ENCODE data around the gene ACTRT2.

Gene ACTRT2

DNA sequence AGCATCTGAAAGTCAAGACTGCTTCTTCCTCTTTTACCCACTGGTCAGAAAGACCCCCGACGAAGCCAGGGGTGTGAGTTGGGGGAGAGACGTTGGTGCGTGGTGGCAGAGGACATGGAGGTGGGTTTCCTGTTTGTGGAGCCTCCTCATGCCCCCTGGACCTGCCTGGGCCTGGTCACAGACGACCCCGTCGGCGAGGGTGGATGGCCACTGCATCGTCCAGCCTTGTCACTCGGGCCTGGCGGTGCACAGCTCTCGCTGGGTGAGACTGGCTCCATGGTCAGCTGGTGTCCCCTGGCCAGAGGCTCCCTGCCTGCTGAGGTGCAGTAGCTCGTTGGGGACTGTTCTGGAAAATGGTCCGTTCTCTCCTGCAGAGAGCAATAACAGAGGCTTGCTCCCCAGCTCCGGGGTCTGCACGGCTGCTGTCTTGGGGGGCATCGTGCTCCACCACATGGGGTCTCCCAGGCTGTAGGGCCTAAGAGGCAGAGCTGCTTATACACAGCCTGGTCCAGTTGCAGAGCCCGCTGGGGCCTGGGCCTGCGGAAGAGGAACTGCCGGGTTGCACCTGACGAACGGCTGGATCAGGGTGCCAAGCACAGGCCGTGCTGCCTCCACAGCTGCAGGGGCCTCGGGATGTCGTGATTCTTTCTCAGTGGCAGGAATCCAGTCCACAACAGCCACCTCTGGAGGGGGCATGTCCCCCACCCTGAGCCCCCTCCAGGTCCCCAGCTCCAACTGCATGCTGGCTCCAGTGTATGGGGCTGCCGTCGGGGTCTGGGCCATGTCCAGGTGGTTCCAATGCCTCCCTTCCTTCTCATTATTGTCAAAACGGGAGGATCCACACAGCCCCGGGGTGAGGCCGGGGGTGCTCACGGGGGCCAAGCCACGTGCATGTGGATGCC is 18.0 kb upstream of the ACTRT2 start:
- DNase-seq: peak; percentile 42

DNA sequence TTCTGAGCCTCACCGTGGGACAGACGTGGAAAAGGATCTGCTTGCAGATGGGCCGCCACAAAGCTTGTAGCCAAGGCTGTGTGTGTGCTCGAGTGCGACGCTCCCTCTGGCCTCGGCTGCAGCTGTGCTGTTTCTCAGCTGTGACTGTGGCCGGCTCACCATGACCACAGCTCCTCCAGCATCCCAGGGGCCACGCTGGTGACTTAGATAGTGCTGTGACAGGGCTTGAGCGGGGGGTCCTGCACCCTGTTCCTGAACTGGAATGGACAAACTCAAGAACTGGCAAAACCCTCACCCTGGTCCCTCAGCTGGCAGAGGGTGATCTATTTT is 17.4 kb upstream of the ACTRT2 start:
- DNase-seq: peak; percentile 44

DNA sequence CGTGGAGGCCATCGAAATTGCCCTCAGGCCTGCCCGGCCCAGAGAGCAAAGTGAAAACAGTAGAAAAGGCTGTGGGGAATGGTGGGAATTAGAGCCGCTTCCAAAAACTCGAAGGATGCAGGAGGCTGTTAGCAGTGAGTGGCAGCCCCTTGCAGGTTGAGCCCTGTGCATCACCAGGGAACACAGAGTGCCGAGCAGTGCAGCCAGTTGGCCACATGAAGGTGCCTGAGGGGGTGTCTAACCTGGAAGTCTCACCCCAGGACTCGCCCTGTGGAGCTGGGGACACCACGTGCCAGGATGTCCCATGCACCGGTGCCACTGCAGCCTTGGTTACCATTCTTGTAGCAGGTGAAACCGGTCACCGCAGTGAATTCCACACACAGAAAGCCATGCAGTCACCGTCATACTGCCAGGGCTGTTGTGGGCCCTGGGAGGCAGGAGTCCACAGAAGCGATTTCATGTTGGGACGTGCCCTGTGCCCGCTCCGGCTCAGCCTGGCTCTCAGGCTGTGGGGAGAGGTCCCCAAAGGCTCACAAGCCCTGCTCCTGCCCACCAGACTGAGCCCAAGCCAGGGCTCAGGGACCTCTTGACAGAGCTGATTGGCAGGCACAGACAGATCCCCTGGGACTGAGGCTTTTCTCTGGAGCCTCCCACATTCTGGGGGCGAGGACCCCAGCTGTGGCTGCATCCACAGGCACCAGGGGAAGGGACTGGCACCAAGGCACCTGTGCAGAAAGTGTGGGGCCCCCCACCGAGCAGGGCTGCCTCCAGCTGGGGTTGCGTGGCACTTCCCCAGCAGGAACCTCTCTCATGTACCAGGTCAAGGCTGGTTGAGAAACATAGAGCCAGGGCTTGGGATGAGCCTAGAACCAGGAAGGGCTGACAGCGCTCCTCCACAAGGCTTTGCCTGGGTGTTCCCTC is 16.7 kb upstream of the ACTRT2 start:
- DNase-seq: no peak

DNA sequence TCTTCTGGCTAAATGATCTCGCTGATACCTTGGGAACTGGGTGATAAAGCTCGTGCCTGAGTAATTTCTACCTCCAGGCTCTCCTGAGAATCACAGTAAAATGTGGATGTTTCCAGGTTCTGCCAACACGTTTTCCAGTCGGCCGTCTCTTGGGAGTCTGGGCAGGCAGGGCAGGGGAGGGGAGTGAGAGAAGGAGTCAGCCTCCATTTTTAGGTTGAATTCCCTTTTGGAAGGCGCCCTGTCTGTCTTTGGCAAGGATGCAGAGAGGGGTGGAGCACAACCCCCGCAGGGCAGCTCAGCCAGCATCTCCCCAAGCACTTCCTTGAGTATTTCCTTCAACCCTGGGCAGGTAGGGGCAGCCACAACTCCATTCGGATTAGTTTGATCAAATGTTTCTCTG is 15.5 kb upstream of the ACTRT2 start:
- peak; percentile 37 for DNase-seq

DNA sequence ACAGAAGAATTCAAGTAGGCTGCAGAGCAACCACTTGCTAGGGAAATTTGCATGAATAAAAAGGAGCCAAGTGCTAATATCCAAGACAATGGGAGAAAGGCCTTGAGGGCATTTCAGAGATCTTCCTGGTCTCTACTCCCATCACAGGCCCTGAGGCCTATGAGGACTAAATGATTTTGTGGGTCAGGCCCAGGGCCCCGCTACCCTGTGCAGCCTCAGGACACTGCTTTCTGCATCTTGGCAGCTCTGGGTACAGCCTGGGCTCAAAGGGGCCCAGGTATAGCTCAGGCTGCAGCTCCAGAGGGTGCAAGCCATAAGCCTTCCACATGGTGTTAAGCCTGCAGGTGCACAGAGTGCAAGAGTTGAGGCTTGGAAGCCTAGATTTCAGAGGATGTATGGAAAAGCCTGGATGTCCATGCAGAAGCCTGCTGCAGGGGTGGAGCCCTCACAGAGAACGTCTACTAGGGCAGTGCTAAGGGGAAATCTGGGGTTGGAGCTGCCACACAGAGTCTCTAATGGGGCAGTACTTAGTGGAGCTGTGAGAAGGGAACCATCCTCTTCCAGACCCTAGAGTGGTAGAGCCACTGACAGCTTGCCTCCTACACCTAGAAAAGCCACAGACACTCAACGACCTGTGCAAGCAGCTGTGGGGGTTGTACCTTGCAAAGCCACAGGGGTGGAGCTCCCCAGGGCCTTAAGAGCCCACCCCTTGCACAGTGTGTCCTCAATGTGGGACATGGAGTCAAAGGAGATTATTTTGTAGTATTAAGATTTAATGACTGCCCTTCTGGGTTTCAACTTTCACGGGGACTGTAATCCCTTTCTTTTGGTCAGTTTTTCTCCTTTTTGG is 13.7 kb upstream of the ACTRT2 start:
- DNase-seq: no peak

DNA sequence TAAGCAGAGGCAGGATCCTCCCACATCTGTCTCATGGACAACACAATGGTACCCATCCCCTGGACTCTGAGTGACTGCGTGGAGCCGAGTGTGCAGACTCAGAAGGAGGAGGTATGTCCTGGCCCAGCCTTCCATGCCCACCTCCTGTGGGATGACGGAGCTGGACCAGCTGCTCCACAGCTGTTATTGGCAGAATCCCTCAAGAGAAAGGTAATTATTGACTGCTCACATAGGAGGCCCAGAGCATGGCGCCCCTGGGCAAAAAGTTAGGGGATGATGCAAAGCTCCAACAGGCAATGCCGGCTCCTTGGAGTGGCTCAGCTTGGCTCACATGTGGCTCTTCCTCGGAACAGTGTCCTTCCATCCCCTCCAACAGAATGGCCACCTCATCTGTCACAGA is 12.2 kb upstream of the ACTRT2 start:
- no peak for DNase-seq

DNA sequence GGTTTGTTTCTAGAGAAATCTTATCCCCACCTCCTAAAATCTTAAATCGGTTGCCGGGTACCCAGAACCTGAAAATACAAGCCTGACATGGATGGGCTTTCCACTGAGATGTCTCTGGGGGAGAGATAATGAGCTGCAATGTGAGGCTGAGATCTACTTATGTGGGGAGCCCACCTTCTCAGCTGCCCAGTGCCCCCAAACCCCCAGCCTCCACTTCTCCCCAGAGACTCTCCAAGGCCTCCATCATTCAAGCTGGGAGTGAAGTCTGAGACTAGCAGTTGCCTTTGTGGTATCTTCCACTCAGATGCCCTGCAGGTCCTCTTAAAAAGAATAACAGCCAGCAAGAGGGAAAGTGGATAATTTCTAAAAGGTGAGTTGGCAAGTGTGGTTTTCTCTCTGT is 11.7 kb upstream of the ACTRT2 start:
- DNase-seq: no peak

DNA sequence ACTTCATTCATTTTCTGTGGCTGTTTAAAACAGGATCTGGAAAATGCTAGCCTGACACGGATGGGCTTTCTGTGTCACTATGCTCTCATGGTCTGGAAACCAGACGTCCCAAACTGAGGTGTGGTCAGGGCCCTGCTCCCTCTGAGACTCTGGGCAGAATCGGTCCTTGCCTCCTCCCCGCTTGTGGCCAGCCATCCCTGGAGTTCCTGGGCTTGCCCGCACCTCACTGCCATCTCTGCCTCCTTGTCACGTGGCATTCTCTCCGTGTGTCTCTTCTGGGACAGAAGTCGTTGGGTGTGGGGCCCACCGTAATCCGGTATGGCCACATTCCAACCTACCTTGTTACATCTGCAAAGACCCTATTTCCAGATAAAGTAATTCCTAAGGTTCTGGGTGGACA is 10.1 kb upstream of the ACTRT2 start:
- peak; percentile 28 for DNase-seq

DNA sequence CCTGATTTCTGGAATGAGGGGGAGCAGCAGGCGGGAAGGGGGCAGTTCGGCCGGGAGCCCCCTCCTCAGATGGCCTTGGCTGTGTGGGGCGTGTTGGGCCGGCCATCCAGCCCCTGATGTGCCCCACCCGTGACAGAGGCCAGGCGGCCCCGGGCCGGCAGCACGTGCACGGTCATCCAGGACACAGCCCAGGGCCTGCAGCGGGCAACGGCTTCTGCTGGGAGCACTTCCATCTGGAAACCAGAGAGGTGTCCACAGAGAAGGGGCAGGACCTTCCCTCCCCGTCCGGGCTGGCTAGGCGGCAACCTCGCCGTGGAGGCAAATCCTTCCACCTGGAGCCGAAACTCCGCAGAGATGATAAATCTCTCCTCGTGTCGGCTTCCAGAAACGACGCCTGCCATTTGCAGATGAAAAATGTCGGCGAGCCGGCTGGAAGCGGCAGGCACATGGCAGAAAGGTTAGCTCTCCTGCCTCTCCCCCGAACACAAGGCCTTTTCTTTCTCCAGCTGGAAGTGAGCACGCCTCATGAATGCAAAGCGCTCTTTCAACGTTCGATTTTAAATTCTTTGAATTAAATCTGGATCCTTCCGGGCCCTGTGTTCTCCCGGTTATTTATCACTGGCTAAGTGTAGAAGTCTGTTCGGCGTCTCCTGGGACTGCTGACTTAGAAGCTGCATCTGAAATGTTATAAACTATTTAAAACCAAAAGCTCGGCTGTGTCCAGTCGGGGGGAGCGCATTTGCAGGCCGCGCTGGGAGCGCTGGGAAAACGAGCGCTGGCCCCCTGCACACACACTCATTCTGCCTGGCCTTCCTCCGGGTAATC is 9.4 kb upstream of the ACTRT2 start:
- DNase-seq: no peak

DNA sequence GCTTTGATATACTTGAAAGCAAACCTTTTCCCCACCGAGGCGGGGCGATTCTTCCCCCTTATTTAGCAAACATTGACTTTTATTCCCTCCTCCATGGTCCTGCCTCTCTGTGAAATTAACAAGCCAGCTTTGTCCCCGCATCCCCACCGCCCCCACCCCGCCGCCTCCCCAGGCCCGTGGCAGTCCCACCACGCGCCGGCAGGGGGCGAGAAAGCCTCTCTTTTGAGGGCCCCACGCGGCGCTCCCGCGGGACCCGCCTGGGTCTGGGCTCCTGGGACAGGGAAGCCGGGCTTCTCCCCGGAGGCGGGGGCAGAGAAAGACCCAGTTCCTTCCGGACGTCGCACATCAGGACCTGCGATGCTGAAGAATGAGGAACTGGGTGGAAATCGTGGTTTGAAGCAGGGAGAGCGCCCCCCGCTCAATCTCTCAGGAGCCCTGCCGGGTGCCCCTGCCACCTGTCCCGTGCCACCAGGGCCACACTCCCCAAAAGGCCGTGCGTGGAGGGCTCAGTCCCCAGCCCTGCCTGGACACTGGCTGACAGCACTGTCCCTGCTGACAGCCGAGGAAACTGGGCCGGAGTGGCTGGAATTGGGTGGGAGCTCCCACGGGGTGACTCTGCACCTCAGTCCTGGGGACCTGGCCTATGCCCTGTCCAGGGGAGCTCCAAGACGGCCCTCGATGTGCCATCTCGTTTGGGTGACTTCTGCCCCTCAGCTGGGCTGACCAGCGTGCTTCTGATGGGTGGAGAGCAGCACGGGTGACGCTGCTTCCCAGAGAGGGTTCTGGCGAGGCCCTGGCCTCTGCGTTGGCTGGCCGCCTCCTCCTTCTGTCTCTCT is 8.6 kb upstream of the ACTRT2 start:
- DNase-seq: peak; percentile 75

DNA sequence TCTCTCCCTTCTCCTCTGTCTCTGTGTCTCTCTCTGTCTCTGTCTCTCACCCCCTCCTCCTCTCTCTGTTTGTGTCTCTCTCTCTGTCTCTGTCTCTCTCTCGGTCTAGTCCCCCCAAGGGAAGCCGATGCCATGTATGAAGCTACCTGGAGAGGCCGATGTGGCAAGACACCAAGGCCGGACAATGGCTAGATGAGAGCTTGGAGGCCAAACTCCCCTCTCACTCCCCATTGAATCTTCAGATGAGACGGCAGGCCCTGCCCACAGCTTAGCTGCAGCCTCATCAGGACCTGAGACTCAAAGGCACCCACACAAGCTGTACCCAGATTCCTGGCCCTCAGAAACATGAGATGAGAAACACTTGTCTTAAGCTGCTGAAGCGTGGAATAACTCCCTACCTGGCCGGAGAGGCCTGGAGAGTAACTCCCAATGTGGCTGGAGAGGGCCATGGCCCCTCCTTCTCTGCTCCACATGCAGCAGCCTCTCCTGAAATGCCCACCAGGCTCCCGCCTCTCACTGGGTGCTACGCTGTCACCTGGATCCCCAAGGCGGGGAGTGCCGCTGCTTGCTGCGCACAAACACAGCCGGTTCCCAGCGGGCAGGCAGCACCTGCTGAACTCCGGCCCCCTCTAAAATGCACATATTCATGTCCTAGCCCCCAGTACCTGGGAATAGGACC is 7.8 kb upstream of the ACTRT2 start:
- DNase-seq: peak; percentile 42

DNA sequence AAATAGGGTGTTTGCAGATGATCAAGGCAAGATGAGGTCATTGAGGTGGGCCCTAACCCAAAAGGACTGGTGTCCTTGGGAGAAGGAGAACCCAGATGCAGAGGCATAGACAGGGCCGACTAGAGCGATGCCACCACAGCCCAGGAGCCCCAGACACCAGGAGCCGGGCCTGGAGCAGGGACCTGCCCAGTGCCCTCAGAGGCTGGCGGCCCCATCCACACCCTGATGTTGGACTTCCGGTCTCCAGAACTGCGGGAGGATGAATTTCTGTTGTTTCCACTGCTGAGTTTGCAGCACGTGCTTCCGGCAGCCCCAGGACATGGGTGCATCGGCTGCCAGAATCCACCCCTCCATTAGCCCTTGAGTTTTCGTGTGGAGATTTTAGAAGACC is 7.2 kb upstream of the ACTRT2 start:
- peak; percentile 15 for DNase-seq

DNA sequence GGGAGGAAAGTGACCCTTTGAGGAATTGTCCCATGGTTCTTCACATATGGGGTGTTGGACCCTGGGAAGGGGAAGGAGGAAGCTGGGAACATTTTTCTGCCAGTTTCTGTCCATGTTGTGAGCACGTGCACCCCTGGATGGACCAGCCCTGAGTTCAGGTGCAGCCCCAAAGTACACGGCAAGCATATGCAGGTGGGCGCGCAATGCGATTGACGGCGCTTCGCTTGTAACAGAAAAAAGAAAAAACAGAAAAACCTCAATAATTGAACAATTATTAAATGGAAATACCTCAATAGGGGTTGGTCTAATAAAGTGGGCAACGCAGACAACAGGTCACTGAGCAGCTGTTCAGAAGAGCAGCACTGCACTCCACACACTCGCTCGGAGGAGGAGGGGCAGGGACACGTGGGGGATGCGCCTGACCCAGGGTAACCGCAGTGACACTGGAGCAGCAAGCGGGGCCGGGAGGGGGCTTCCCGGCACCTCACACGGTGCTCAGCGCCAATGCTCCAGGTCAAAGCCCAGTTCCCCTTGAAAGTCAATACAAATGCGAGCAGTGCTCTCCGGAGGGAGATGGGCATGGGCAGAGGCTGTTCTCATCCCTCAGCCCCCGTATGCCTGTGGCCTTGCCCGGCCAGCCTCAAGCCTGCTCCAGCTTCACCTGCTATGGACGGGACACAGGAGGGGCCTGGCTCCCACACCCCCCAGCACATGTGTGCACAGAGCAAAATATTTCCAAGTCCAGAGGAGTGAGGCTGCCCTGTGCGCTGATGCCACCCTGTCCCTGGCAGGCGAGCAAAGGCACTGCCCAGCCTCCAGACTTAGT is 6.6 kb upstream of the ACTRT2 start:
- peak; percentile 34 for DNase-seq

DNA sequence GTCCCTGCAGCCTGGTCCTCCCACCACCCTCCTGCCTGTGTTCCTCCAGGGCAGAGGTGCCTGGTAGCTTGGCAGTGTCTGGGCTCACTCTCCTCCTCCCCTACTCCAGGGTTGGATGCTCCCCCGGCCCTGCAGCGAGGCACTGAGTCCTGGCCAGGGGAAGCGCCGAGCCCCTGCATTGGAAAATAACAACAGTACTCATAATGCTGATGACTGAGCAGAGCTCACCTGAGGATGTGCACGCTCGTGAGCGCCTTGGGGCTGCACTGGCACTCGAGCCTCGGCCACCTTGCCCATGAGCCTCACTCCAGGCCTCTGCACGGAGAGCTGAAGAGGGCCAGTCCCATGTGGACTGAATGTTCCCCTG is 6.0 kb upstream of the ACTRT2 start:
- no peak for DNase-seq

DNA sequence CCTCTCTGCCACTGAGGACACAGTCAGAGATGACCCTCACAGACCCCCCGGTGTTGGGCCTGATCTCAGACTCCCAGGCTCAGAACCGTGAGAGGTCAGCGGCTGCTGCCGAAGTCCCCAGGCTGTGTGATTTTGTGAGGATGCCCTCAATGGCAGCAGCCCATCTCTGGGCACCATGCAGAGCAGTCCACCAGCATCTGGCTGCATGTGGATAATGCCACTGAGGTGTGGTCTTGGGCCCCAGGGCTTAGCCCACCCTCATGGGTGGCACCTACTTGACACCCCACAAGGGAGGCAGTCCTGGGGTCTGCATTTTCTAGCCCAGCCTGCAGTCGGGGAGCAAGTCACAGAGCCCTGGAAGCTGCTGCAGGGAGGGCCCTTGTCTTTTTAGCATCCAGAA is 5.5 kb upstream of the ACTRT2 start:
- no peak for DNase-seq

DNA sequence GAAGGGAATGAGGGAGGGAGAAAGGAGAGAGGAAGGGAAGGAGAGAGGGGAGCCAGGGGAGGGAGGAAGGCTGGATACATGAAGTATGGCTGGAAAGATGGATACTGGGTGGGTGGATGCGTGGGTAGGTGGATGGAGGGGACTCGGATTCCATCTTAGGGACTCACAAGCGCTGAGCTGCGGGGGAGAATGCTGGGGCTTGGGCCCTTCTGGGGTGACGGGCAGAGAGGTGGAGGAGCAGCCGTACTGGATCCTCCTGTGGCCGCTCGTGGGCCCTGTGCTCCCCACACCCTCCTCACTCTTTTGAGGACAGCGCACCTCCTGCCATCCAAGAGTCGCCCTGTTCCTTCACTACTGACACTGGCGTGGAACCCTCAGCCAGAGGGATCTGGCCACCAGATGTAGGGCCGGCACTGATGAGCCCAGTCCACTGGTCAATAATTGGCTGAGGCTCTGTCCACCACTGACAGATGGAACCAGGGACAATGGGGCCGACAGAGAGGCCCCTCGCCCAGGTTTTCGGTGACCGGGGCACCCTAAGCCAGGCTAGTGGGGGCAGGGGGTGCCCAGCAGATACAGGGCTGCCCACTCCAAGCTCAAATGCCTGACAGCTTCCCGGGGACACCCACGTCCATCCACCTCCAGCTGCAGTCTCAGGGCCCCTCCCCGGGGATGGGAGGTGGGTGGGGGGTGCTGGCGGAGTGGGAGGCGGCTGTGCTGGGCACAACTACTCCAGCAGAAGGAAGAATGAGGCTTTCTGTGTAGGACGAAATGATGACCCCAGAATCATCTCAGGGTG is 4.4 kb upstream of the ACTRT2 start:
- no peak for DNase-seq

DNA sequence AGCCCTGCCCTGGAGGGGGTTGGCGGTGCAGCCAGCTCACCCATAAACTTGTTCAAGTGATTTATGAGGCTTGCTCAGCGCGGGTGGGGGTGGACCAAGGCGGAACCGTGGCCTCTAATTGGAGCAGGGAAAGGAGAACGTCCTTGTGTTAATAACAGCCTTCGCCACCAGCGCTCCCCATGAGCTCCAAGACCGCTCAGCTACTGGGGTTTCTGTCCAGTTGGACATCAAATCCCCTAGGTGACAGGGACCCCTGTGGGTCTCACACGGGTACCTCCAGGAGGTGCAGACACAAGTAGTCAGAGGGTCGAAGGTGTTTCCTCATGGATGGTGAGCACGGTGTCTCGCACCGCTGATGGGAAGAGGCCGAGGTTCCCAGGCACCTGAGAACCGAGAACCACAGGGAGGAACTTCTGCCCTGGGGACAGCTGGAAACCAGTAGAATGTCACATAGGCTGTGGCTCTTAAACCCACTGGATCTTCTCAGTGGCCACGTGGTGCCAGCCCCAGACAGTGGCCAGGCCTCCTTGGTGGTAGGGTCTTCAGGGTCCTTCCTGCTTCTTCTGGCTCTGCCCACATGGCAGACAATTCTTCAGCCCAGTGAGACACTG is 3.7 kb upstream of the ACTRT2 start:
- no peak for DNase-seq

DNA sequence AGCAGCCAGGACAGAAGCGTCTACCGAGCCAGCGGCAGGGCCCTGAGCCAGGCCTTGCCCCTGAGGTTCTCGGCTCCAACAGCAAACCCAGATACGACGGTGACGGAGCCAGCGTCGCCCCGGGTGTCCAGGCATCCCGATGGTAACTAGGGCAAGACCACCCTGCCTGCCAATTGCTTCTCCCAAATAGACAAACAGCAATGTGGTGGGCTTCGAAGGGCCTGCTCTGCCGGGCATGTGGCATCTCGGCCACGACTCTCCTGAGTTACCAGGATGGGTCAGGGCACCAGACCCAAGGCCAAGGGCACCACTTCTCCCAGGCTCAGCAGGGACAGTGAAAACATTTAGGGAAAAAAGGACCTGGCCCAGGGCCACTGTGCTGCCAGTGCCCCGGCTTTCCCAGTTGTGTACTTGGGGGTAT is 3.2 kb upstream of the ACTRT2 start:
- no peak for DNase-seq

All from right forelimb (tissue), 1 donor.